Measurements from ENCODE around the gene DUSP3. TPM values are rescaled to one million over a fixed set of nuclear protein-coding genes. Genes with fewer than 3 reads are reported as not detected.

DUSP3 gene
- total RNA-seq, 1 experiment from 2014 or later = 16.9 TPM

GRCh38 chr17:43757171-43757660 is 21.6 kb downstream of the DUSP3 start:
- no peaks in the 10 kb centered on the region for H4K20me1 ChIP-seq (ENCODE audit: control insufficient read depth, insufficient read depth, insufficient read length)
- H3K4ac ChIP-seq (ENCODE audit: low read depth, low read length) = no peak overlapping the region
- Mint-ChIP-seq H3K4me3 (no peak overlapping the region), H3K27ac (no peak overlapping the region), H3K9me3 (no peaks in the 10 kb centered on the region), H3K27me3 (ENCODE audit: low read depth) (peaks cover 7% of the 10 kb centered on the region), H3K4me1 (peaks cover 28 to 32% of the 10 kb centered on the region in 2 experiments), H3K36me3 (ENCODE audit: insufficient read depth in 1 of 3, low read depth in 3 of 3) (no peaks in the 10 kb centered on the region)
- no peak overlapping the region for H4K91ac ChIP-seq (ENCODE audit: insufficient read length, low read depth, low read length)
- no peak overlapping the region for H2BK5ac ChIP-seq (ENCODE audit: insufficient read length, low read length)
- H3K79me1 ChIP-seq (ENCODE audit: insufficient read depth, low read depth, low read length, poor library complexity, severe bottlenecking) = no peaks in the 10 kb centered on the region
- TF ChIP-seq, protein P1, sequence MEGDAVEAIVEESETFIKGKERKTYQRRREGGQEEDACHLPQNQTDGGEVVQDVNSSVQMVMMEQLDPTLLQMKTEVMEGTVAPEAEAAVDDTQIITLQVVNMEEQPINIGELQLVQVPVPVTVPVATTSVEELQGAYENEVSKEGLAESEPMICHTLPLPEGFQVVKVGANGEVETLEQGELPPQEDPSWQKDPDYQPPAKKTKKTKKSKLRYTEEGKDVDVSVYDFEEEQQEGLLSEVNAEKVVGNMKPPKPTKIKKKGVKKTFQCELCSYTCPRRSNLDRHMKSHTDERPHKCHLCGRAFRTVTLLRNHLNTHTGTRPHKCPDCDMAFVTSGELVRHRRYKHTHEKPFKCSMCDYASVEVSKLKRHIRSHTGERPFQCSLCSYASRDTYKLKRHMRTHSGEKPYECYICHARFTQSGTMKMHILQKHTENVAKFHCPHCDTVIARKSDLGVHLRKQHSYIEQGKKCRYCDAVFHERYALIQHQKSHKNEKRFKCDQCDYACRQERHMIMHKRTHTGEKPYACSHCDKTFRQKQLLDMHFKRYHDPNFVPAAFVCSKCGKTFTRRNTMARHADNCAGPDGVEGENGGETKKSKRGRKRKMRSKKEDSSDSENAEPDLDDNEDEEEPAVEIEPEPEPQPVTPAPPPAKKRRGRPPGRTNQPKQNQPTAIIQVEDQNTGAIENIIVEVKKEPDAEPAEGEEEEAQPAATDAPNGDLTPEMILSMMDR (conservative IDR thresholded peaks at IDR 0.05) = no peak
- H3K9ac ChIP-seq (ENCODE audit: extremely low read depth, insufficient read length, low read length) = no peak overlapping the region
- H2AK5ac ChIP-seq (ENCODE audit: insufficient read length, low read length) = no peak overlapping the region
- no peak overlapping the region for H3K27ac ChIP-seq (ENCODE audit: insufficient read length, low read depth, low read length)
- DNase-seq = no peak
- H3K4me1 ChIP-seq (ENCODE audit: insufficient read depth, low read length) = no peaks in the 10 kb centered on the region
- WGBS (ENCODE audit: extremely low coverage, insufficient read length, low lambda C conversion rate) = no CpG with 5 or more reads among the region's 8 CpGs
- H2AFZ ChIP-seq (ENCODE audit: low read length) = no peak overlapping the region
- no peak overlapping the region for H3K4me2 ChIP-seq (ENCODE audit: insufficient read depth, insufficient read length, low read length)
- H3K9me3 ChIP-seq (ENCODE audit: control insufficient read depth, low read depth, low read length) = no peaks in the 10 kb centered on the region
- no peak overlapping the region for H2BK20ac ChIP-seq (ENCODE audit: low read depth, low read length, poor library complexity, severe bottlenecking)
- no peak overlapping the region for H3K23ac ChIP-seq (ENCODE audit: insufficient read length, low read depth, low read length)
- peaks cover 4% of the 10 kb centered on the region; the same call in 1 of the 2 replicates for H3K27me3 ChIP-seq (ENCODE audit: insufficient read depth, low read length)
- H3K23me2 ChIP-seq (ENCODE audit: insufficient read length, low read depth, low read length, poor library complexity, severe bottlenecking) = peaks cover 6% of the 10 kb centered on the region
- no peaks in the 10 kb centered on the region for H3K79me2 ChIP-seq (ENCODE audit: insufficient read depth, low read length)
- no peak overlapping the region for H4K5ac ChIP-seq (ENCODE audit: insufficient read length, low read depth, low read length)
- no peak overlapping the region for H3K18ac ChIP-seq (ENCODE audit: insufficient read length, low read depth, low read length)
- no peak overlapping the region for H3K56ac ChIP-seq (ENCODE audit: insufficient read length, low read depth, low read length)
- no peak overlapping the region for H3K14ac ChIP-seq (ENCODE audit: insufficient read depth, low read length)
- H2BK12ac ChIP-seq (ENCODE audit: insufficient read length, low read depth, low read length) = no peak overlapping the region
- no peak overlapping the region for H3T11ph ChIP-seq (ENCODE audit: low read length)
- H4K8ac ChIP-seq (replicated peaks; ENCODE audit: insufficient read length, low read depth, low read length) = no peak overlapping the region
- H2BK120ac ChIP-seq (ENCODE audit: low read depth, low read length, poor library complexity, severe bottlenecking) = no peak overlapping the region
- no peak overlapping the region for H2BK15ac ChIP-seq (ENCODE audit: low read depth, low read length)
